Stimulated activated CD4-positive, alpha-beta T cell treated with anti-CD3 and anti-CD28 coated beads, Interleukin-1b, Interleukin-23, amount 100 ng/mL, for 4 hours (primary cell): Measurements from ENCODE around the gene DUSP6.

Experiments
- DNase-seq, 2 donors: peaks; one replicate each; pipeline ENCODE4 v3.0.0-alpha.2; 2020; ENCODE audit warnings: low read depth in 2 of 2

Gene DUSP6

DNA sequence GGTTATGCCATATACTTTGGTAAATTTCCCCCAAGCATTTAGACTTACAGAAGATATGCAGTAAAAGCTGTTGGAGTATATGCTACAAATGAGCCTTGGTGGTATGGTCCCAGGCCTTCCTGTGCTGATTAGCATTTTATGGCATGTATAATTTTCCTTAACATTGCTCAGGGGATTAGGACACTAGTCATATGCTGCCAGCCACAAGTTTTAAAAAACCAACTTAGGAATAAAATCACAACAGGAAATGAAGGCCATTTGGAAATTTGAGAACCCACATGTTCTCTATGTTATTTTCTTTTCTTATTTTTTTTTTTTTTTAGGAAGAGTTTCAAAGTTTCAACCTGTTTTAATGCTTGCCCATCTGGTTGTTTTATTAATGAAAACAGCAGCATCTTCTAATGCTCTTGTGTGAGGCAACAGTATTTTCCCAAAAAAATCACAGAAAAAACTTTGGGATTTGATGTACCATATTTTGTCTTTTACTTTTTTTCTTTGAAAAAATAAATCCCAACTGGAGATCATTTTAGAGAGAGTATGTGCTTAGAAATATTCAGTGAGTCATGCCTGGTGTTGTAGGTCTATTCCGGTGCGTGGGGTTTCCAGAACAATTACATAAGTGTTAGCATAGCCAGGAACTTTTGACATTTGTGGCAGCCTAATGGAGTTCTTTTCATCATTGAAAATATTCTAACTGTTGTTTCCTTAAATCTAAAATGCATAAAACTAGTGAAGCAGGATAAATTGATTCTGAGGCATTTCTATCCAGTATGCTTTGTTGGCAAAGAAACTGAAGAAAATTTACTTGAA is 21.7 kb upstream of the DUSP6 start:
- no peak for DNase-seq

DNA sequence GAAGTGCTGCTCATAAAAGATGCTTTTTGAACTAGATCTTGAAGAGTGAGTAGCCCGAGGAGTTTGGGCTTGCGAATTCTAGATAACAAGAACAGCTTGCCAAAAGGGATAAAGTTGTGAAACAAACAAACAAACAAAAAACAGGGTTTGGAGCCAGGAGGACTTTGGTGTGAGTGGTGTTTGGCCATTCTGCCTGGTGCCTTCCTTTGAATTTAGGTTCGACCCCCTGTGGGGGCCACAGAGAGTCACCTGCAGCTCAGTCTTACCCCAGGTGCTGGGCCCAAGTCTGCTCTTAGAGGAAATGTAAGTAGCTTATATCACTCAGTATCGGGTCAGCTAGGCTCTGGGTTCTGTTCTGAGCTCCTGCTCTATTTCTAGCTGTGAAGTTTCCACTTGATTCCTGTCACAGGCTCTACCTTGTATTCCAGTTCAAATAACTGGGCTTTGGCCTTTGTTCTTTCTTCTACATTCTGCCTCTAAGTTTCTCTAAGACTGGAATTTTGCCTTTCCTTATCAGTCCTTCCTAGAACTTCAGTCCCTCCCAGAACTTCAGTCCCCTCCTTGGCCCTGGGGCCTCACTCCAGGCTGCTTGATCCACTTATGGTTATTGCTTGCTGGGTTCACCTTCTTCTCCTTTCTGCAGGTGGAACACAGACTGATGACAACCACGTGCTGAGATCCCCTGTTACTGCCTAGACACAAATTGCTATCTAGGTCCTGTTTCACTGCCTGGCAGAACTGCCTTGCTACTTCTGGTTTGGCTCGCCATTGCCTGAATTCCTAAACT is 20.5 kb upstream of the DUSP6 start:
- DNase-seq = no peak

DNA sequence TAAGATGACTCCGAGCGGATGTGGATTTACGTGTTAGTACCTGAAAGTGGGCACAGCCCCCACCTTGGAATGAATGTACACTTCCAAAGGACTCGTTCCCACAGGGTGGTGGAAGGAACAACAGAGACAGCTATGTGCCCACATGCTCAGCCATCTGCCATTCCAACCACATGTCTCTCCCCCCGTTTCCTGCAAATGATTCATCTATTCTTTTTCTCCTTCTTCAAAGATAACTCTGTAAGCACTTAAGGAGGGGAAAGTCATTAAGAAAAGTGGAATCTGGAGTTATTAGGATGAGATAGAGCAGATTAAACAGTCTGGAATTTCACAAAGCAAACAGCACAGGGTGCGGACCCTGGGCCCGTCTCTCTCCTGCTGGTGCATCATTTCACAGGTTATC is 18.5 kb upstream of the DUSP6 start:
- no peak for DNase-seq

DNA sequence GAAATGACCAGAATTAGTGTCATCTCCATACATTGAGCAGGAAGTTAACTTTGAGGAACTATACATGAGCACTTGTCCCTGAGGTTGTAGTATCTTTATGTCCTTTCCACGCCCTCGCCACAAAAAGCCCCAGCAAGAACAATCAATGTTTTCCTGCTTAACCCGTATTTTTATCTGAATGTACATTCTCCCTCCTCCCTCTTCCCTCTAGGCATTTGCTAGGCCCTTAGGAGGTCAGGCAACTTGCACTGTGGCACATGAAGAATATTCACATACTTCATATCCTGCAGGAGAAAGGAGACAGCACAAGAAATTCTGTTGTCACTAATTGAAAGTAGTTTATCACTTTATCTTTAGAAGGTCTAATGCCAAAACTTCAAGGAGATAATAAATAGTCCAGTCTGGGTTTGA is 18.1 kb upstream of the DUSP6 start:
- no peak for DNase-seq

GRCh38 chr12:89369166-89369565 is 16.9 kb upstream of the DUSP6 start:
- no peak for DNase-seq

DNA sequence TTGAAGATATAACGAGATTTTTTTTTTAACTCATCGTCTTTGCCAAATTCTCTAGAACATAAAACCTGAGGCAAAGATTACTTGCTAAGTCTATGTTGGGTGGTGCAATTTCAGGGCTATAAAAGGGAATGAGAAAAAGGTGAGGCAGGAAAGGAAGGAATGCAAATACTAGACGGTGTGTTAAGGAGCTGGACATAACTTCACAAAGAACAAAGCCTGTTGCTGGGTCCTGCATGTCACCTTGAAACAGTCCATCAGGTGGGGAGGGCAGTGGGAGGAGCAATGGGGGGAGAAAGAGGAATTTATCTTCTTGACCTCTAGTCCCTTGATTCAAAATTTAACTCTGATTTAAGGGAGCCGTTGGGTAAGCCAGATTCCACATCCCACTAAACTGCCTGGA is 16.1 kb upstream of the DUSP6 start:
- no peak for DNase-seq

DNA sequence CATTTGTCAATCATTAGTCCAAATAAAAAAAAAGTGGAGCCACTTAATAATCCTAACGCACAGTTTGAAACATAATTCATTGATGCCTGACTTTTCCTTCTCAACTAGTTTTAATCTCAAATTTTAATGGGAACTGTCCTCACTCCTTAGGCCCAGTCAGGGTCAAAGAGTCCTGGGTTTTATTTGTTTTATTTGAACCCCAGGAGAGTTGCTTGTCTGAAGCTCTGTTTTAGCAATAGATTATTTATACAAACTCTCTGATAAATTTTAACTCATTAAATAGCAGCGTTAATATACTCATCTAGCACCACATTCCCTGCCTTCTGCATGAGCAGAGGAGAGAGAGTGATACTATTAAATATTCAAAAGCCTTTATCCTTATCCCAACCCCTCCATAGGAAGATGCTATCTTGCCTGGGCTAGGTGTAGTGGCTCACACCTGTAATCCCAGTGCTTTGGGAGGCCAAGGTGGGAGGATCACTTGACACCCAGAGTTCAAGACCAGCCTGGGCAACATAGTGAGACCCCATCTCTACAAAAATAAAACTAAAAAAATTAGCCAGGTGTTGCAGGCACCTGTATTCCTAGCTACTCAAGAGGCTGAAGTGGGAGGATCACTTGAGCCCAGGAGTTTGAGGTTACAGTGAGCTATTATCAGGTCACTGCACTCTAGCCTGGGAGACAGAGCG is 14.5 kb upstream of the DUSP6 start:
- no peak for DNase-seq

- no peak for DNase-seq
Measured at GRCh38 chr12:89364631-89365030, 12.3 kb upstream of the DUSP6 start.

DNA sequence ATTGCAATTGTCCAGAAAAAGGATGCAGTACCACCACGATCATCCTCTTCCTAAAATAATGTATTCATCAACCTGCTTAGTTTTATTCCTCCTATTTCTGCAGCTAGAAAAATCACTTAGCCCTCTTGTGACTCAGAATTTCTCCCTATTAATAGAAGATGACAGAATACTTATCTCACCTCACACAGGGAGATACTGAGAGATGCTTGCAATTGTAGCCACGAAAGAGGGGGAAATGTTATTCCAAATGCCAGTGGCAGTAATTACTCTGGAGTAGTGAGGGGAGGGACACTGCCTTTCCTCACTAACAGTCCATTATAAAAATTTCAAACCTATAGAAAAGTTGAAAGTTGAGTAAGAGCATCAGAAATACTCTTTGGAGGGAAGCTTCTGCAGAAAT is 11.8 kb upstream of the DUSP6 start:
- no peak for DNase-seq

DNA sequence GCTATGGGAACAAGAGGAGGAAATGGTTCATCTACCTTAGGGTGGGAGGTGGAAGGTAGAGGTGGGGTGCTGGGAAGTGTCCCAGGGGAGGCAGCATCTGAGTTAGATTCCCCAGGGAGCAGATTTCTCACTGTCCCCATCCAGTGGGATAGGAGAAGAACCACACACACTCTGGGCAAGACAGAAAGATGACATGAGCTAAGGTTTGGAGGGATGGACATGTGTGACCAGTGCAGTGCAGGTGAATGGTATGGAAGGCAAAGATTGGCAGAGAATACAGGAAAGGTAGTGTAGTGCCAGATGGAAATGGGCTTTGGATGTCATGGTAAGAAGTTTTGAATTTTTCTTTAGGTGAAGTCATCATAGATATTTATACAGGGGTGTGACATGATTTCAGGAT is 11.3 kb upstream of the DUSP6 start:
- no peak for DNase-seq

DNA sequence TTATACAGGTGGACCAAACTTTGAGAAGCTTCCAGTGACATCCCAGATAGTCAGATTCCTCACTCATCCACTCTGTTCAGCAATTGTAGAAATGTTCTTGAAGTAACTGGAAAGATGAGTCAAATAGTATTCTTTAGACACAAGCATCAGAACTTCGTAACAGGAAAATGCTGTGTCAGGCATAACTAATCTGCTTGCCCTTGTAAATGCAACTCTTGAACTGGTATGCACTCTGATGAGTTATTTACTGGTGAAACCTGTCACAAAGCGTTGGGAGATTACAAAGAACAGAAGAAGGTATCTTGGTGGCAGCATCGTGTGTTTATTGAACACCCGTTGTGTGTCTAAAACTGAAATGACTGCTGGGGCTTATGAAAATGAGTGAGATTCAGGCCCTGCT is 10.8 kb upstream of the DUSP6 start:
- DNase-seq = no peak

DNA sequence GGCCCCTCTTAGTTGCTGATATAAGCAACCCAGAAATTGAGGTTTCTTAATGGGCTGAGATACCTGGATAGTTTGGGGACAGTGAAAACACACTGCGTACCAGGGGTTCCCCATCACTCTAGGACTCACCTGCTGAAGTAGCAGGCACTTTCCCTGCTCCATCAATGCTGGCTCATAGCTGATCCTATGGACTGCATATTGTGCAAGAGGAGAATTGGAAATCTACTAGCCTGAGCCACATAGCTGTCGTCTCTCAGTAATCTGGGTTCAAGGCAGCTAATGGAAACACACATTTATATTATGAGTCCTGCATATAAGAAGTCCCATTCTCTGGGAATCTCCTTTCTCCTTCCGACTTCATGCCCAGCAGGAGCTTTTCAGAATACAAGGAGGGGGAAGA is 7.3 kb upstream of the DUSP6 start:
- DNase-seq = no peak

- no peak for DNase-seq
Measured at GRCh38 chr12:89358805-89359204, 6.5 kb upstream of the DUSP6 start.

DNA sequence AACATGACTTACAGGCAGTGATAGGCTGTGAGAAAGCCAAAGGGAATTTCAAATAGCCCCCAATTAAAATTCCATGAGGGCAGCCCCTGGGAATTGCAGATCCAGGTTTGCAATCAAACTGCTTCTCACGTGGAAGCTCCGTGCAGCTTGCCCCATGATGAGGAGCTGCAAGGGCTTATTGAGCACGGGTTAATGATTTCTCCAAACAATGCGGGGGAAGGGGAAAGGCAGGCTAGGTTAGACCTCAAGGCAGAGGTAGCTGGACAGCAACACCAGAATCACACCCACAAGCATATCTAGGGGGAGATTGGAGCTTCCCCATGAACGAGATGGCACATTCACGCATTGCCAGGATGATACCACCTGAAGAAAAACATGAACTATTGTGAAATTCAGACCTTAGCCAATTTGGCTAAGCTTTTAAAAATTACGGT is 5.0 kb upstream of the DUSP6 start:
- DNase-seq = no peak

DNA sequence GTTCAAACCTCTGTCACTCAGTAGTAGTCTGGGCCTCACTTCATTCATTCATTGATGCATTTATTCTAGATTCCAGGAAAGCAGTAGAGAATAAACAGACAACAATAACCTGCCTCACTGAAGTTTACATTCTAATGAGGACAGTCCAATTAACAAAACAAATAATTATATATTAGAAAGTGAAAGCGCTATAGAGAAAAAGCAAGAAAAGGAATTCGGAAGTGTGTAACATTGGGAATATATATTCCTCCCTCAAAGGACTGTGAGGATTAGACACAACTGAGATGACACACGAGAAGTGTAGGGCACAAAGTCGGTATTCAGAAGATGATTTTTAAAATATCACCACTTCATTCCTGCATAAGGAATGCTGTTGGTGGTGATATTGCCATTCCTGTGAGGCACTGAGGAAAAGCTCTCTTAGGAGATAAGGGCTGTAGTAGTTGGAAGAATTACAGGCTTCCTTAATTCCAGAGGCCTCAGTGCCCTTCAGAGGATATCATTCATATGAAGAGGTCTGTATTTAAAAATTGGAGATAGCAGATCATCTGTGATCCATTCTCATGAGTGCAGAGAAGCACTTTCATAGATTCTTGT is 3.9 kb upstream of the DUSP6 start:
- DNase-seq = no peak

DNA sequence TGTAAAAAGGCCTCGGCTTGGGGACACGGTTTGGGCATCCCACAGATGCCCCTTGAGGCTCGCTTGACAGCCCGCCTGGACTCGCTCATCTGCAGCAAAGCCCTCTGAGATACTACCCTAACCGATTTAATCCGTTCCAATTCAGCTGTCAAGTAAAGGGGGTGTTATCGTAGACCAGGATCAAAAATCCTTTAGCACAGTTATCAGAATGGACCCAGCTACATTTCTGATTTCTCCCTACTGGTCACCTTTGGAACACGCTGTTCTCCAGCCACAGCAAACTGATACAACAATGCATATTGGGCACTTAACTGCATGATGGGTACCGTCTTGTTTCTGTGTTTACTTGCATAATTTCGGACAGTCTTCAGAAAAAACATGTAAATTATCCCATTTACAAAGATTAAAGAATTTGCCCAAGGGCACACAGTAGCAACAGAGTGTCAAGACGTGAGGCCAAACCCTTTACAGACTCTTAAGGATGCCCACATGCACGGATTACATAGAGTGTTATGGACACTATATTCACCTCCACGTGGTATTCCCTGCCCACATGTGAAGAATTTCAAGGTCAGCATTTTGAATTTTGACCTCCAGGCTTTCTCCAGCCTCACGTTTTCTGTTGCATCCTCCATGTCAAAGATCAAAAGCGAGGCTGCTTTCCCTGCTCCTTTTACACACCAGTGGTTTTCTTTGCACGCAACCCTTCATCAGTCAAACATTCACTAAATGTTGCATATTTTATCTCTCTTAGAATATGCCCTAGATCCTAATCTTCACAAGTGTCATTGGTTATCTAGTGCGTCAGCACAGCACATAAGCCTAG is 3.2 kb upstream of the DUSP6 start:
- no peak for DNase-seq

- no peak for DNase-seq
Measured at GRCh38 chr12:89354612-89355067, 2.3 kb upstream of the DUSP6 start.

DNA sequence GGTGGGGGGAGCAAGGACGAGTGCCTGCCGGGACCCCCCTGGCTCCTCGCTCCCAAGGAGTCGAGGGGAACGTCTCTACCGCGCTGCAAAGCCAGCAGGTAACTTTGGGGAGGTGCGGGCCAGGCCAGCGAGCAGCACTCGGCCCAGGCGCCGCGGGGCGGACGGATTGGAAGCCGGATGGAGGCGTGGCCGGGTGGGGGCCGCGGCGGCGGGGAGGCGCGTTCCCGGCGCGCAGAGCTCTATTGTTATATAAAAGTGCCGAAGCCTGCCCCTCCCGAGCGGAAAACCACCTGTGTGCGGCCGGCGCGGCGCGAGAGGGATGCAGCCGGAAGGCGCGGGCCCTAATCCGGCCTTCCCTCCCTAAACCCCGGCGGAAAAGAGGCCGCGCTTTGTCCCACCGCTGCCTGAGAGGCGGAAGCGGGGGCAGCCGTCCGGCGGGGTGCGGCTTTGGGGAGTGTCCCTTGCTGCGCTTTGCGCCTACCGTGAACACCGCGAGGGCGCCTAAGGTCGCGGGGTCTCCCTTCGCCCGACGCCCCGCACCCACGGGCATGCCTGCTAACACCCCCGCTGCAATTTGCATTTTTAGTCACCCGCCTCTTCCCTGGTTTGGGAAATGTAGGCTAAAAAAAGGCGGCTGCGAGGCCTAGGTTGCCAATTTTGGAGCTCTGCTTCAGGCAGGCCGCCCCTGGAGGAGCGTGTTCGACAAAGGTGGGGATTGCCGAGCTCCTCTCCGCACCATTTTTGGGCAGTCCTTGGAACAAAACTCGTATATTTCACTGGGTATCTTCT is 1.7 kb upstream of the DUSP6 start:
- peak; percentile 46 to 65 for DNase-seq

- peak in 1 of 2 donors; percentile 49 for DNase-seq
Measured at GRCh38 chr12:89353188-89353822, 1.0 kb upstream of the DUSP6 start.

- no peak for DNase-seq
Measured at GRCh38 chr12:89352242-89352491, 134 bp downstream of the DUSP6 start.
